ENCODE measurements around the gene TMEM131L. TPM values are rescaled to one million over a fixed set of nuclear protein-coding genes. Genes with fewer than 3 reads are reported as not detected.

TMEM131L gene
- total RNA-seq, 1 donor from 2014 or later, result 60.2 TPM

DNA sequence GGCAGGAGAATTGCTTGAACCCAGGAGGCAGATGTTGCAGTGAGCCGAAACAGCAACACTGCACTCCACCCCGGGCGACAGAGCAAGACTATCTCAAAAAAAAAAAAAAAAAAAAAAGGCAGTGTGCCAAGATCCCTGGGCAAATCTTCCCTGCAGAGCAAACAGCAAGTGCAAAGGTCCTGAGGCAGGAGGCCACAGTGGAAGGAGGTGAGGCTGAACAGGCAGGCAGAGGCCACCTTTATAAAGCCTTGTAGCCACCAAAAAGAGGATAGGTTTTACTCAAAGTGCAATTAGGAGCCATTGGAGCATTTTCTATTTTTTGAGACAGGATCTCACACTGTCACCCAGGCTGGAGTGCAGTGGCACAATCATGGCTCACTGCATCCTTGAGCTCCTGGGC lies 172.8 kb downstream of the TMEM131L start:
- Mint-ChIP-seq H3K36me3 (ENCODE audit: unreplicated experiment) (peaks cover 4% of the 10 kb centered on the region), H3K27ac (ENCODE audit: unreplicated experiment) (no peak overlapping the region), H3K4me3 (ENCODE audit: unreplicated experiment) (no peak overlapping the region), H3K4me1 (ENCODE audit: low read depth, unreplicated experiment) (no peaks in the 10 kb centered on the region), H3K9me3 (ENCODE audit: unreplicated experiment) (peaks cover 8% of the 10 kb centered on the region), H3K27me3 (ENCODE audit: unreplicated experiment) (peaks cover 2% of the 10 kb centered on the region)
- no peak for TF ChIP-seq CTCF (IDR thresholded peaks at IDR 0.05; ENCODE audit: partially characterized antibody, unreplicated experiment)
- DNase-seq, result no peak

DNA sequence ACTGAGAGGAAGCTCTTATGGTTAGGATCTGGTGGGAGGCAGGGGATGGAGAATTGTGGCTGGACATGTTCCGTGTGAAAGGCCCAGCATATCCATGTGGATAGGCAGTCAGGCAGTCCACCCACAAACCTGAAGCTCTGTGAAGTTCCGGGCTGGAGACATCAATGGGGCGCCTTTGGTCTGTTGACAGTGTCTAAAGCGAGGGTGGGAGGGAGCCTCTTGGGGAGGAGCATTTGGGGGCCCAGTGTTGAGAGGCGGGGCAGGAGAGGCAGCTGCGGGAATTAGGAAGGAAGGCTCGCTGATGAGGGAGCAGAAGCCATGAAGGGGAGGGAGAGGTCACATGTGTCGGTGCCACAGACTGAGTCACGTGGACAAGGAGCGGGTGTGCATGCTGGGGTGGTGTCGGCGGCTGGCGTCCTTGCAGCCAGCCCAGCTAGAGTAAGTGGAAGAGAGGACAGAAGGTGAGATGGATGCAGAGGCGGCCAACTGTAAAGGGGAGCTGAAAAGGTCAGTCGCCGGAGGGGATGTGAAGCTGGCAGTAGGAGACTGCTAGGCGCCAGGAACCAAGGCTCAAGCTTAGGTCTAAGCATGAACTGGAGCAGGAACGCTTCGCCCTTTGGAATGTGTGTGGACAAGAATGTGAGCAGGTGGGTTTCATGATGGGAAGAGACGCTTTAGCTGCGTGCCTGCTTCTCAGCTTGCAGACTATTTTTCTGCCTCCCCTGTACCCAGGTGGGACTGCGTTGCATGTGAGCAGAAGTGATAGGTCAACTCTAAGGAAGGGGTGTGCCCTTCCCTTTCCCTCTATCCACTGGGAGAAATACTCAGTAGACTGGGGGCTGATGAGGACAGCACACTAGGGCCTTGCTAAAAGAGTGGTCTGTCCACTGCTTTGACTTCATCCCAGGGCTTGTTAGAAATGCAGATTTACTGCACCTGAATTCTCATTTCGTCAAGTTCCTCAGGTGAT lies 174.0 kb downstream of the TMEM131L start:
- peaks cover 2% of the 10 kb centered on the region for H3K27me3 Mint-ChIP-seq (ENCODE audit: unreplicated experiment)
- no peaks in the 10 kb centered on the region for H3K4me1 Mint-ChIP-seq (ENCODE audit: low read depth, unreplicated experiment)
- H3K36me3 Mint-ChIP-seq (ENCODE audit: unreplicated experiment), result peaks cover 4% of the 10 kb centered on the region
- TF ChIP-seq CTCF (IDR thresholded peaks at IDR 0.05; ENCODE audit: partially characterized antibody, unreplicated experiment), result no peak
- no peak for DNase-seq
- H3K27ac Mint-ChIP-seq (ENCODE audit: unreplicated experiment), result no peak overlapping the region
- no peak overlapping the region for H3K4me3 Mint-ChIP-seq (ENCODE audit: unreplicated experiment)
- peaks cover 8% of the 10 kb centered on the region for H3K9me3 Mint-ChIP-seq (ENCODE audit: unreplicated experiment)

GRCh38 chr4:153641532-153641931 lies 175.4 kb downstream of the TMEM131L start:
- Mint-ChIP-seq H3K4me1 (ENCODE audit: low read depth, unreplicated experiment) (no peaks in the 10 kb centered on the region), H3K27me3 (ENCODE audit: unreplicated experiment) (no peaks in the 10 kb centered on the region), H3K4me3 (ENCODE audit: unreplicated experiment) (no peak overlapping the region), H3K9me3 (ENCODE audit: unreplicated experiment) (peaks cover 8% of the 10 kb centered on the region), H3K27ac (ENCODE audit: unreplicated experiment) (no peak overlapping the region), H3K36me3 (ENCODE audit: unreplicated experiment) (peaks cover 4% of the 10 kb centered on the region)
- DNase-seq, result no peak
- no peak for TF ChIP-seq CTCF (IDR thresholded peaks at IDR 0.05; ENCODE audit: partially characterized antibody, unreplicated experiment)

DNA sequence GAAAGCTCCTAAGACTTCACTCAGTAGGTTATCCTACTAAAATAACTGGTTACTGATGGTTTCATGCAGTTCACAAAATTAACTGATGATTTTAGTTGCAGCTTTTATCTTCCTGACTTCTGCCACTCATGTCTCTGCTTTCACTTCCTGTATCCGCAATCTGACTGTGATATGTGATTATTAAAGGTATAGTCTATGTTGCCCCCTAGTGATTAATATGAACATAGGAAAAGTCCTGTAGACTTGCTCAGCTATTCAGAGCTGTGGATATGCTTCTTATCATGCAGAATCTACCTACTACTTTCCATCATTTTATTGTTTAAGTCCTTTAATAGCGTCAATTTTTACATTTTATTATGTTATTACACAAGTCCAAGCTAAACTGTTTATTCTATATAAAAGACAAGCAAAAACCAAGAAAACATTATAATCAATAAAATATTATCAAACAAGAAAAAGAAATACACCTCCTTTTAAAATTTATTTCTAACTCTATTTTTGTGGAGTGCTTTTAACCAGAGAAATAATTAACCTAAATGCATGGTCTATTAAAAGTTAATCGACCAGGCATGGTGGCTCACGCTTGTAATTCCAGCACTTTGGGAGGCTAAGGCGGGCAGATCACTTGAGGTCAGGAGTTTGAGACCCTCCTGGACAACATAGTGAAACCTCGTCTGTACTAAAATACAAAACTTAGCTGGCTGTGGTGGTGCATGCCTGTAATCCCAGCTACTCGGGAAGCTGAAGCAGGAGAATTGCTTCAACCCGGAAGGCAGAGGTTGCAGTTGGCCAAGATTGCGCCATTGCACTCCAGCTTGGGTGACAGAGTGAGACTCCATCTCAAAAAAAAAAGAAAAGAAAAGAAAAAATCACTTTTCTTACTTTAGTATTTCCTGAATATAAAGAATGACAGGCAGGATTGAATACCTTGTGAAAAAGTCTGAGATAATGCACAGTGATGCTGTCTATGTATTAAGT lies 177.5 kb downstream of the TMEM131L start:
- DNase-seq, result no peak
- H3K4me3 Mint-ChIP-seq (ENCODE audit: unreplicated experiment), result no peak overlapping the region

More for the DNA sequence above, 177.5 kb downstream of the TMEM131L start:
- Mint-ChIP-seq H3K36me3 (ENCODE audit: unreplicated experiment) (no peaks in the 10 kb centered on the region), H3K27me3 (ENCODE audit: unreplicated experiment) (no peaks in the 10 kb centered on the region), H3K9me3 (ENCODE audit: unreplicated experiment) (peaks cover 5% of the 10 kb centered on the region), H3K27ac (ENCODE audit: unreplicated experiment) (no peak overlapping the region), H3K4me1 (ENCODE audit: low read depth, unreplicated experiment) (no peaks in the 10 kb centered on the region)
- peak; percentile 47 for TF ChIP-seq CTCF (IDR thresholded peaks at IDR 0.05; ENCODE audit: partially characterized antibody, unreplicated experiment)
